Naive B cell (primary cell): Measurements from ENCODE around the gene ABLIM1. TPM values are rescaled to one million over a fixed set of nuclear protein-coding genes. Genes with fewer than 3 reads are reported as not detected.

ENCODE experiments used
- ATAC-seq, 2 donors: fragments of 150-1000 bp; cut with Tn5 transposase; 2 replicates each; pipeline ENCODE4 v1.10.0; 2021; ENCODE audit warnings: low read depth in 2 of 2, mild to moderate bottlenecking in 2 of 2, moderate library complexity in 2 of 2
- DNase-seq: peaks from one replicate; pipeline ENCODE4 v3.0.0; 2022
- H3K27ac Mint-ChIP-seq, 6 donors: one replicate each; pipeline ENCODE4 v1.8.0; 2020 to 2022; ENCODE audit warnings: mild to moderate bottlenecking in 6 of 6, mixed read lengths in 6 of 6, moderate library complexity in 5 of 6, inconsistent platforms in 2 of 6
- H3K27me3 Mint-ChIP-seq, 3 donors: one replicate each; pipeline ENCODE4 v1.8.0; 2021 to 2022; ENCODE audit warnings: mixed read lengths in 3 of 3, mild to moderate bottlenecking in 1 of 3
- H3K36me3 Mint-ChIP-seq, 2 donors: one replicate each; pipeline ENCODE4 v1.8.0; 2020 to 2022; ENCODE audit warnings: mixed read lengths in 2 of 2, inconsistent platforms in 1 of 2, mild to moderate bottlenecking in 1 of 2
- H3K4me1 Mint-ChIP-seq, 3 donors: one replicate each; pipeline ENCODE4 v1.8.0; 2020 to 2022; ENCODE audit warnings: mixed read lengths in 3 of 3, inconsistent platforms in 1 of 3, mild to moderate bottlenecking in 1 of 3, moderate library complexity in 1 of 3
- H3K4me3 Mint-ChIP-seq, 8 donors: one replicate each; pipeline ENCODE4 v1.8.0; 2020 to 2022; ENCODE audit warnings: mild to moderate bottlenecking in 8 of 8, mixed read lengths in 8 of 8, moderate library complexity in 8 of 8, inconsistent platforms in 2 of 8
- H3K9me3 Mint-ChIP-seq, 7 donors: one replicate each; pipeline ENCODE4 v1.8.0; 2020 to 2022; ENCODE audit warnings: mixed read lengths in 7 of 7, mild to moderate bottlenecking in 5 of 7, inconsistent platforms in 2 of 7, moderate library complexity in 1 of 7
- polyA plus RNA-seq, 6 donors: library from polyadenylated mRNA; unstranded; fragments of 300-500 nt; fragmentation: Illumina TruSeq; gene quantifications; one replicate each; pipeline ENCODE4 v1.2.3, GENCODE V29; 2021; ENCODE audit warnings: low read depth in 6 of 6

Gene ABLIM1
- polyA plus RNA-seq, 6 donors from 2014 or later, result 111 to 154 (median 143) TPM

GRCh38 chr10:114532226-114532625 lies 125.8 kb downstream of the ABLIM1 start:
- ATAC-seq (no peak), DNase-seq (no peak)
- H3K36me3 Mint-ChIP-seq, result no peaks in the 10 kb centered on the region
- no peak overlapping the region for H3K4me3 Mint-ChIP-seq
- H3K27me3 Mint-ChIP-seq, result no peaks in the 10 kb centered on the region
- no peak overlapping the region for H3K27ac Mint-ChIP-seq
- peaks cover 0 to 2% (median 0%) of the 10 kb centered on the region in 7 donors for H3K9me3 Mint-ChIP-seq
- H3K4me1 Mint-ChIP-seq, result peaks cover 3 to 16% (median 8%) of the 10 kb centered on the region in 3 donors

GRCh38 chr10:114526504-114527238 lies 131.4 kb downstream of the ABLIM1 start:
- H3K27me3 Mint-ChIP-seq, result no peaks in the 10 kb centered on the region
- no peaks in the 10 kb centered on the region for H3K9me3 Mint-ChIP-seq
- H3K4me1 Mint-ChIP-seq, result peaks cover 46 to 69% (median 62%) of the 10 kb centered on the region in 3 donors
- peak overlapping the region; percentile 91 to 99 (median 97) for H3K4me3 Mint-ChIP-seq
- peak overlapping the region; percentile 98 to 99 (median 99) for H3K27ac Mint-ChIP-seq
- ATAC-seq, result peak; percentile 96 to 97
- no peaks in the 10 kb centered on the region for H3K36me3 Mint-ChIP-seq
- DNase-seq, result peak; percentile 92

DNA sequence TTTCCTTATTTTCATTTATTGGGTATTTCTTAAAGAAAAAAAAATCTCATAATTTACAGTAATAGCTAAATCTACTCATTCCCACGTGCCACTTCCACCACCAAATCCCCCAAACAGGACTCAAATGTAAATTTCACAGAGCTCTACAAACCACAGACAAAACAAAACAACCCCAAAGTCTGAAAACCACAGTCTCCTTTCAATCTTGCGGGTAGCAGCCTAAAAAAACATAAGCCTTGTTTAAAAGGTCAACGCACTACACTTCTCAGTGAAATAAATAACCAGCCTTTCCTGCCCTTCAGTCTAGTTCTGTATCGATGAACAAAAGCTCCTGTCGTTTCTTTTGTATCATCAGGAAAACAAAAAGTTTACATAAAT lies 132.0 kb downstream of the ABLIM1 start:
- Mint-ChIP-seq H3K27me3 (no peaks in the 10 kb centered on the region), H3K27ac (peak overlapping the region; percentile 98 to 99 (median 99)), H3K36me3 (no peaks in the 10 kb centered on the region), H3K9me3 (no peaks in the 10 kb centered on the region), H3K4me1 (peaks cover 52 to 75% (median 68%) of the 10 kb centered on the region in 3 donors), H3K4me3 (peak overlapping the region; percentile 91 to 99 (median 97))
- ATAC-seq (peak; percentile 5 to 32), DNase-seq (peak; percentile 49)

GRCh38 chr10:114525368-114525949 lies 132.6 kb downstream of the ABLIM1 start:
- H3K4me1 Mint-ChIP-seq, result peaks cover 56 to 79% (median 73%) of the 10 kb centered on the region in 3 donors
- H3K36me3 Mint-ChIP-seq, result no peaks in the 10 kb centered on the region
- no peaks in the 10 kb centered on the region for H3K9me3 Mint-ChIP-seq
- H3K27ac Mint-ChIP-seq, result peak overlapping the region; percentile 98 to 99 (median 99)
- ATAC-seq (no peak), DNase-seq (no peak)
- no peaks in the 10 kb centered on the region for H3K27me3 Mint-ChIP-seq
- H3K4me3 Mint-ChIP-seq, result peak overlapping the region; percentile 91 to 99 (median 97)

GRCh38 chr10:114523876-114524275 lies 134.2 kb downstream of the ABLIM1 start:
- Mint-ChIP-seq H3K9me3 (no peaks in the 10 kb centered on the region), H3K4me1 (peaks cover 67 to 91% (median 83%) of the 10 kb centered on the region in 3 donors), H3K4me3 (peak overlapping the region in 7 of 8 donors; percentile 91 to 99 (median 97)), H3K27me3 (no peaks in the 10 kb centered on the region), H3K27ac (peak overlapping the region in 5 of 6 donors; percentile 85 to 99 (median 99)), H3K36me3 (peaks cover 0 to 5% of the 10 kb centered on the region in 2 donors)
- ATAC-seq (peak; percentile 4 to 11), DNase-seq (no peak)

GRCh38 chr10:114521255-114521654 lies 136.8 kb downstream of the ABLIM1 start:
- peaks cover 79 to 94% (median 93%) of the 10 kb centered on the region in 3 donors for H3K4me1 Mint-ChIP-seq
- peaks cover 0 to 14% of the 10 kb centered on the region in 2 donors for H3K36me3 Mint-ChIP-seq
- H3K9me3 Mint-ChIP-seq, result no peaks in the 10 kb centered on the region
- peak overlapping the region in 5 of 8 donors; percentile 16 to 81 (median 30) for H3K4me3 Mint-ChIP-seq
- DNase-seq, result no peak
- no peak for ATAC-seq
- H3K27ac Mint-ChIP-seq, result peak overlapping the region in 2 of 6 donors; percentile 19 to 87
- no peaks in the 10 kb centered on the region for H3K27me3 Mint-ChIP-seq

DNA sequence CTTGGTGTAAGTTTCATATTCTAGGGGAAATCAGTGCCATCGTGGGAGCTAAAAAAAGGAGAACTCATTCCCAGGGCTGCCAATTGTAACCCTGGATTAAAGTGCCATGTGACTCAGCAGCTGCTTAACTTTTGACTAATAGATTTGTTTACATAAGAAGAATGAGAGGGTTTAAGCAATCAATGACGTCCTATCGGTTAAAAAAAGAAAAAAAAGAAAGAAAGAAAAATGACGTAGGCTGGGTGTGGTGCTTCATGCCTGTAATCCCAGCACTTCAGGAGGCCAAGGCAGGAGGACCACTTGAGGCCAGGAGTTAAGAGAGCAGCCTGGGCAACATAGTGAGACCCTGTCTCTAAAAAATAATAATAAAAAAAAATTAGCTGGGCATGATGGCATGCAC lies 137.6 kb downstream of the ABLIM1 start:
- ATAC-seq (no peak), DNase-seq (no peak)
- Mint-ChIP-seq H3K27me3 (no peaks in the 10 kb centered on the region), H3K4me3 (peak overlapping the region in 6 of 8 donors; percentile 16 to 65 (median 40)), H3K4me1 (peaks cover 82 to 94% (median 94%) of the 10 kb centered on the region in 3 donors), H3K27ac (peak overlapping the region in 3 of 6 donors; percentile 75 to 84 (median 79)), H3K36me3 (peaks cover 5 to 14% of the 10 kb centered on the region in 2 donors), H3K9me3 (no peaks in the 10 kb centered on the region)

GRCh38 chr10:114519756-114520293 lies 138.2 kb downstream of the ABLIM1 start:
- Mint-ChIP-seq H3K4me1 (peaks cover 86 to 96% (median 95%) of the 10 kb centered on the region in 3 donors), H3K9me3 (no peaks in the 10 kb centered on the region), H3K4me3 (peak overlapping the region in 3 of 8 donors; percentile 16 to 71 (median 47)), H3K27ac (peak overlapping the region in 3 of 6 donors; percentile 62 to 79 (median 65)), H3K27me3 (no peaks in the 10 kb centered on the region), H3K36me3 (peaks cover 5 to 14% of the 10 kb centered on the region in 2 donors)
- no peak for DNase-seq
- no peak for ATAC-seq

DNA sequence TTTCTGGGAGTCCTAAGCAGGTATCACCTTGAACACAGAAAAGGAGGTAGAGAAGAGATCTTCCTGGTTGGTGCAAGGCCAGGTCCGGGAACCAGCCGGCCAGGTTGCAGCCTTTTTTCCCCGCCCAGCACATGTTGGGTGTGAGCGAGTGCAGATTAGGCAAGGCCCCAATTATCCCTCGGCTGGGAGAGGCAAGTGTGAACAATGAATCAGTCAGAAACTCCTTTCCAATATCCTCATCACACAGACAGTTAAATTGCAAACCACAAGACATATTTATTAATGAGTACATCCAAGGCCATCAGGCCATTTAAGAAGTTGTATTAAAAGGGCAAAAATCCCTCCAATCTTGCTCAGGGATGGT lies 138.8 kb downstream of the ABLIM1 start:
- ATAC-seq, result no peak
- Mint-ChIP-seq H3K36me3 (peaks cover 5 to 14% of the 10 kb centered on the region in 2 donors), H3K27me3 (no peaks in the 10 kb centered on the region), H3K4me1 (peaks cover 84 to 95% (median 94%) of the 10 kb centered on the region in 3 donors), H3K9me3 (no peaks in the 10 kb centered on the region), H3K27ac (peak overlapping the region in 4 of 6 donors; percentile 18 to 70 (median 64)), H3K4me3 (peak overlapping the region in 5 of 8 donors; percentile 9 to 71 (median 41))
- DNase-seq, result no peak

DNA sequence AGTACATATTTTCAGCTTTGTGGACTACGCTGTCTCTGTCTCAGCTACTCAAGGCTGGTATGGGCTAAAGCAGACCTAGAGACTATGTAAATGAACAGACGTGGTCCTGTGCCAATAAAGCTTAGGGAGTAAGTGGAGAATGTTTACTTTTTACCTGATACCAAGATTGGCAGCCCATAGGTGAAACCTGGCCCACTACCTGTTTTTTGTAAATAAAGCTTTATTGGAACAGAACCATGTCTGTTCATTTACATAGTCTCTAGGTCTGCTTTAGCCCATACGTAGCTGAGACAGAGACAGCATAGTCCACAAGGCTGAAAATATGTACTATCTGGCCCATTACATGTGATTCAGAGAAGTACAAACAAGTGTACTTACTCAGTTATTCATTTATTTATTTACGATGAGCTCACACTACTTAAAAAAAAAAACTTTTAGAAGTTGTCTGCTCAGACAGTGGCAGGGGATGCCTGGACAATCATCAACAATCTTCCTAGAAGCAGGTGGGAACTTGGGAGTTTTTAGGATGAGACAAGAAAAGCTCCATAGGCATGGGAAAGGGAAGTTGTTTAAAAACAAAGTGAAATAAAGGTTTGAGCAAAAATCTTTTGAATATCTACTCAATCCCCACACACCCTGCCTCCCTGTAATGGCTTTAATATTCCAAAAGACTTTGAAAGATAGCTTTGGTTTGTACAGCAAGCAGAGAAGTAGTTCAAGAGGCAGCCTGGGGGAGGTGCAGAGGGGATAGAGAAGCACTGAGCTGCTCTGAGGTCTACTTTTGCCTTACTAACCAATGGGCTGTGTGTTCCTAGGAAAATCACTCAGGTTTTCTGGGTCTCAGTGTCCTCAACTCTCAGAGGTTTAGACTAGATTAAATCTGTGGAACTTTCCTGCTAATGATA lies 139.4 kb downstream of the ABLIM1 start:
- Mint-ChIP-seq H3K36me3 (peaks cover 5 to 14% of the 10 kb centered on the region in 2 donors), H3K27ac (peak overlapping the region in 2 of 6 donors; percentile 18 to 70), H3K4me3 (peak overlapping the region in 4 of 8 donors; percentile 1 to 73 (median 26)), H3K27me3 (no peaks in the 10 kb centered on the region), H3K4me1 (peaks cover 82 to 95% (median 93%) of the 10 kb centered on the region in 3 donors), H3K9me3 (no peaks in the 10 kb centered on the region)
- ATAC-seq, result no peak
- no peak for DNase-seq

DNA sequence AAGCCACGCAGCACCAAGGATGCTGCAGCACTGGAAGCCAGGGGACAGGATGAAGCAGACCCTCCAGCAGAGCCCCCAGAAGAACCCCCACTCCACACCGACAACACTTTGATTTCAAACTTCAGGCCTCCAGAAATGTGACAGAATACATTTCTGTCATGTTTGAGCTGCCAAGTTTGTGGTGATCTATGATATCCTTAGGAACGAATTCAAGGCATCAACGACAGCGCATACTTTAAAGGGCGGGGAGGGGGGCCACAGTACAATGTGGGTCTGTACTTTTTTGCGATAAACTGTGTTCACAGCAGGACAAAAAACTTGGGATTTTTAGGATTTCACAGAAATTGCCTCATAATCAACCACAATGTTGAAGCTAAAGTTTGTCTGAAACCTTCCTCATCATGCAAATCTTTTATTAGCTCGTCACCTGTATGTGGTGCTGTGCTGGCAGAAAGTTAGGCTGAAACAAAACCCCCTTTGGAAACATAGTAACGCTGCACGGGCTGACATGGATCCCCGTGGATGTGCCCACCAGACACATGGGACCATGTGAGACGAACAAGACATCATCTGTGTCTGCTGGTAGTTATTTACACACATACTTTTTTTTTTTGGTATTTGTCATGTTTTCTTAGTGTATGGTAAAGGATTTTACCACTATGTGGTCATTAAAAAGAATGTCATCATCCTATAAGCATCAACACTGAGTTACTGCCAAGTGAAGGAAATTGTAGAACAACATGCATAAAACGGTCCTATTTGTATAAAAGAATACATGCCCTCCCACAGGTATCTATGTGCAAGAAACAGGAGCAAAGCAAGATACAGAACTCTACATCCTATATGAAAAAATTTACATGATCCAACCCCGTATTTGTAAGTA lies 140.5 kb downstream of the ABLIM1 start:
- peaks cover 82 to 95% (median 91%) of the 10 kb centered on the region in 3 donors for H3K4me1 Mint-ChIP-seq
- DNase-seq (no peak), ATAC-seq (no peak)
- peaks cover 5 to 14% of the 10 kb centered on the region in 2 donors for H3K36me3 Mint-ChIP-seq
- peak overlapping the region in 4 of 6 donors; percentile 2 to 90 (median 67) for H3K27ac Mint-ChIP-seq
- H3K27me3 Mint-ChIP-seq, result no peaks in the 10 kb centered on the region
- peak overlapping the region in 6 of 8 donors; percentile 1 to 70 (median 46) for H3K4me3 Mint-ChIP-seq
- no peaks in the 10 kb centered on the region for H3K9me3 Mint-ChIP-seq

GRCh38 chr10:114516356-114516755 lies 141.7 kb downstream of the ABLIM1 start:
- Mint-ChIP-seq H3K27ac (peak overlapping the region; percentile 29 to 90 (median 62)), H3K9me3 (no peaks in the 10 kb centered on the region), H3K36me3 (peaks cover 11 to 14% of the 10 kb centered on the region in 2 donors), H3K4me1 (peaks cover 81 to 95% (median 91%) of the 10 kb centered on the region in 3 donors), H3K27me3 (no peaks in the 10 kb centered on the region), H3K4me3 (peak overlapping the region; percentile 16 to 70 (median 48))
- peak; percentile 32 for ATAC-seq
- DNase-seq, result no peak
